NCI-H82 treated with DMSO at 0.1 percent for 48 hours (cell line): ENCODE data around the gene RHCG.
A peak's percentile ranks its signal among the peaks of the same experiment; 100 is the strongest.
"Not testable (repeated sequence)": the region's sequence is repeated elsewhere in the genome, so short reads cannot be mapped to it uniquely, and the experiment has no call there.

ENCODE experiments used
- DNase-seq: peaks from one replicate; lab custom pipeline; 2025; ENCODE audit not compliant: unreplicated experiment; lab: John Stamatoyannopoulos, UW

Gene RHCG

GRCh38 chr15:89479173-89479572 lies 17.2 kb downstream of the RHCG start:
- no peak for DNase-seq

GRCh38 chr15:89477411-89478242 lies 18.8 kb downstream of the RHCG start:
- DNase-seq = no peak

- no peak for DNase-seq
Observed at GRCh38 chr15:89475661-89476060, 20.7 kb downstream of the RHCG start.

- peak; percentile 54 for DNase-seq
Observed at GRCh38 chr15:89472785-89473256, 23.6 kb downstream of the RHCG start.

- DNase-seq = peak; percentile 10
Observed at GRCh38 chr15:89469426-89470096, 26.8 kb downstream of the RHCG start.

- not testable (repeated sequence) for DNase-seq
Observed at GRCh38 chr15:89468813-89469212, 27.6 kb downstream of the RHCG start.

- DNase-seq = no peak
Observed at GRCh38 chr15:89463113-89463512, 33.3 kb downstream of the RHCG start.

GRCh38 chr15:89462198-89462912 lies 34.0 kb downstream of the RHCG start:
- DNase-seq = peak; percentile 74

- peak; percentile 83 for DNase-seq
Observed at GRCh38 chr15:89461386-89461785, 35.0 kb downstream of the RHCG start.

- no peak for DNase-seq
Observed at GRCh38 chr15:89460048-89460447, 36.3 kb downstream of the RHCG start.

GRCh38 chr15:89459271-89460038 lies 36.9 kb downstream of the RHCG start:
- DNase-seq = no peak

- DNase-seq = no peak
Observed at GRCh38 chr15:89458440-89458839, 37.9 kb downstream of the RHCG start.

GRCh38 chr15:89457086-89457485 lies 39.3 kb downstream of the RHCG start:
- peak; percentile 63 for DNase-seq

- DNase-seq = no peak
Observed at GRCh38 chr15:89455535-89455934, 40.8 kb downstream of the RHCG start.

GRCh38 chr15:89452330-89452836 lies 44.0 kb downstream of the RHCG start:
- no peak for DNase-seq

- DNase-seq = no peak
Observed at GRCh38 chr15:89451846-89452245, 44.5 kb downstream of the RHCG start.

GRCh38 chr15:89450076-89451006 lies 46.0 kb downstream of the RHCG start:
- no peak for DNase-seq

- DNase-seq = no peak
Observed at GRCh38 chr15:89448825-89449224, 47.6 kb downstream of the RHCG start.

- no peak for DNase-seq
Observed at GRCh38 chr15:89447676-89448075, 48.7 kb downstream of the RHCG start.
